ENCODE results near the gene BACH2.
"Not testable (repeated sequence)": the region's sequence is repeated elsewhere in the genome, so short reads cannot be mapped to it uniquely, and the experiment has no call there.

The BACH2 gene

GRCh38 chr6:90214966-90215365, 81.7 kb downstream of the BACH2 start:
- no peaks in the 10 kb centered on the region for H3K9me3 ChIP-seq (ENCODE audit: control insufficient read depth, low read length)
- no peaks in the 10 kb centered on the region for H3K36me3 ChIP-seq (ENCODE audit: control insufficient read depth, insufficient read depth, low read length)
- H3K4me1 ChIP-seq (ENCODE audit: control insufficient read depth, insufficient read depth, low read length), result peaks cover 25% of the 10 kb centered on the region
- no peaks in the 10 kb centered on the region for H3K27me3 ChIP-seq (ENCODE audit: control insufficient read depth, insufficient read depth, low read length)
- no peak overlapping the region for H3K9ac ChIP-seq (ENCODE audit: low read length)
- no peak overlapping the region for H3K4me3 ChIP-seq (ENCODE audit: low read length)

- H3K9me3 ChIP-seq (ENCODE audit: control insufficient read depth, low read length), result no peaks in the 10 kb centered on the region
- no peak overlapping the region for H3K4me3 ChIP-seq (ENCODE audit: low read length)
- H3K4me1 ChIP-seq (ENCODE audit: control insufficient read depth, insufficient read depth, low read length), result peaks cover 21% of the 10 kb centered on the region
- H3K9ac ChIP-seq (ENCODE audit: low read length), result no peak overlapping the region
- H3K36me3 ChIP-seq (ENCODE audit: control insufficient read depth, insufficient read depth, low read length), result no peaks in the 10 kb centered on the region
- no peaks in the 10 kb centered on the region for H3K27me3 ChIP-seq (ENCODE audit: control insufficient read depth, insufficient read depth, low read length)
Measured at GRCh38 chr6:90214461-90214860, 82.2 kb downstream of the BACH2 start.

- Histone ChIP-seq H3K9me3 (ENCODE audit: control insufficient read depth, low read length) (no peaks in the 10 kb centered on the region), H3K36me3 (ENCODE audit: control insufficient read depth, insufficient read depth, low read length) (no peaks in the 10 kb centered on the region), H3K4me1 (ENCODE audit: control insufficient read depth, insufficient read depth, low read length) (peaks cover 9% of the 10 kb centered on the region), H3K9ac (ENCODE audit: low read length) (no peak overlapping the region), H3K4me3 (ENCODE audit: low read length) (no peak overlapping the region), H3K27me3 (ENCODE audit: control insufficient read depth, insufficient read depth, low read length) (no peaks in the 10 kb centered on the region)
Measured at GRCh38 chr6:90212274-90212673, 84.4 kb downstream of the BACH2 start.

- Histone ChIP-seq H3K27me3 (ENCODE audit: control insufficient read depth, insufficient read depth, low read length) (no peaks in the 10 kb centered on the region), H3K4me1 (ENCODE audit: control insufficient read depth, insufficient read depth, low read length) (no peaks in the 10 kb centered on the region), H3K9me3 (ENCODE audit: control insufficient read depth, low read length) (no peaks in the 10 kb centered on the region), H3K9ac (ENCODE audit: low read length) (no peak overlapping the region), H3K4me3 (ENCODE audit: low read length) (no peak overlapping the region), H3K36me3 (ENCODE audit: control insufficient read depth, insufficient read depth, low read length) (no peaks in the 10 kb centered on the region)
Measured at GRCh38 chr6:90209527-90209926, 87.1 kb downstream of the BACH2 start.

GRCh38 chr6:90208690-90209089, 88.0 kb downstream of the BACH2 start:
- H3K4me1 ChIP-seq (ENCODE audit: control insufficient read depth, insufficient read depth, low read length); H3K4me3 ChIP-seq (ENCODE audit: low read length); H3K9ac ChIP-seq (ENCODE audit: low read length); H3K27me3 ChIP-seq (ENCODE audit: control insufficient read depth, insufficient read depth, low read length); H3K9me3 ChIP-seq (ENCODE audit: control insufficient read depth, low read length); H3K36me3 ChIP-seq (ENCODE audit: control insufficient read depth, insufficient read depth, low read length): not testable (repeated sequence)

- Histone ChIP-seq H3K4me1 (ENCODE audit: control insufficient read depth, insufficient read depth, low read length) (no peaks in the 10 kb centered on the region), H3K4me3 (ENCODE audit: low read length) (no peak overlapping the region), H3K27me3 (ENCODE audit: control insufficient read depth, insufficient read depth, low read length) (no peaks in the 10 kb centered on the region), H3K9ac (ENCODE audit: low read length) (no peak overlapping the region), H3K9me3 (ENCODE audit: control insufficient read depth, low read length) (no peaks in the 10 kb centered on the region), H3K36me3 (ENCODE audit: control insufficient read depth, insufficient read depth, low read length) (no peaks in the 10 kb centered on the region)
Measured at GRCh38 chr6:90204327-90205056, 92.2 kb downstream of the BACH2 start.

- H3K9ac ChIP-seq (ENCODE audit: low read length), result no peak overlapping the region
- no peaks in the 10 kb centered on the region for H3K4me1 ChIP-seq (ENCODE audit: control insufficient read depth, insufficient read depth, low read length)
- no peaks in the 10 kb centered on the region for H3K9me3 ChIP-seq (ENCODE audit: control insufficient read depth, low read length)
- no peaks in the 10 kb centered on the region for H3K27me3 ChIP-seq (ENCODE audit: control insufficient read depth, insufficient read depth, low read length)
- no peaks in the 10 kb centered on the region for H3K36me3 ChIP-seq (ENCODE audit: control insufficient read depth, insufficient read depth, low read length)
- no peak overlapping the region for H3K4me3 ChIP-seq (ENCODE audit: low read length)
Measured at GRCh38 chr6:90203672-90204071, 93.0 kb downstream of the BACH2 start.

- Histone ChIP-seq H3K27me3 (ENCODE audit: control insufficient read depth, insufficient read depth, low read length) (no peaks in the 10 kb centered on the region), H3K4me1 (ENCODE audit: control insufficient read depth, insufficient read depth, low read length) (no peaks in the 10 kb centered on the region), H3K4me3 (ENCODE audit: low read length) (no peak overlapping the region), H3K9ac (ENCODE audit: low read length) (no peak overlapping the region), H3K36me3 (ENCODE audit: control insufficient read depth, insufficient read depth, low read length) (no peaks in the 10 kb centered on the region), H3K9me3 (ENCODE audit: control insufficient read depth, low read length) (no peaks in the 10 kb centered on the region)
Measured at GRCh38 chr6:90202156-90202555, 94.5 kb downstream of the BACH2 start.

GRCh38 chr6:90199900-90200299, 96.7 kb downstream of the BACH2 start:
- Histone ChIP-seq H3K9me3 (ENCODE audit: control insufficient read depth, low read length) (no peaks in the 10 kb centered on the region), H3K4me3 (ENCODE audit: low read length) (no peak overlapping the region), H3K36me3 (ENCODE audit: control insufficient read depth, insufficient read depth, low read length) (no peaks in the 10 kb centered on the region), H3K9ac (ENCODE audit: low read length) (no peak overlapping the region), H3K4me1 (ENCODE audit: control insufficient read depth, insufficient read depth, low read length) (no peaks in the 10 kb centered on the region), H3K27me3 (ENCODE audit: control insufficient read depth, insufficient read depth, low read length) (no peaks in the 10 kb centered on the region)

GRCh38 chr6:90198758-90199425, 97.8 kb downstream of the BACH2 start:
- Histone ChIP-seq H3K4me3 (ENCODE audit: low read length) (no peak overlapping the region), H3K4me1 (ENCODE audit: control insufficient read depth, insufficient read depth, low read length) (no peaks in the 10 kb centered on the region), H3K9me3 (ENCODE audit: control insufficient read depth, low read length) (no peaks in the 10 kb centered on the region), H3K27me3 (ENCODE audit: control insufficient read depth, insufficient read depth, low read length) (no peaks in the 10 kb centered on the region), H3K36me3 (ENCODE audit: control insufficient read depth, insufficient read depth, low read length) (no peaks in the 10 kb centered on the region), H3K9ac (ENCODE audit: low read length) (no peak overlapping the region)

GRCh38 chr6:90197854-90198496, 98.7 kb downstream of the BACH2 start:
- no peaks in the 10 kb centered on the region for H3K27me3 ChIP-seq (ENCODE audit: control insufficient read depth, insufficient read depth, low read length)
- H3K9me3 ChIP-seq (ENCODE audit: control insufficient read depth, low read length), result no peaks in the 10 kb centered on the region
- no peaks in the 10 kb centered on the region for H3K4me1 ChIP-seq (ENCODE audit: control insufficient read depth, insufficient read depth, low read length)
- H3K36me3 ChIP-seq (ENCODE audit: control insufficient read depth, insufficient read depth, low read length), result no peaks in the 10 kb centered on the region
- H3K9ac ChIP-seq (ENCODE audit: low read length), result no peak overlapping the region
- no peak overlapping the region for H3K4me3 ChIP-seq (ENCODE audit: low read length)

GRCh38 chr6:90195094-90195829, 101.4 kb downstream of the BACH2 start:
- H3K27me3 ChIP-seq (ENCODE audit: control insufficient read depth, insufficient read depth, low read length), result no peaks in the 10 kb centered on the region
- H3K9ac ChIP-seq (ENCODE audit: low read length), result no peak overlapping the region
- no peak overlapping the region for H3K4me3 ChIP-seq (ENCODE audit: low read length)
- no peaks in the 10 kb centered on the region for H3K4me1 ChIP-seq (ENCODE audit: control insufficient read depth, insufficient read depth, low read length)
- no peaks in the 10 kb centered on the region for H3K36me3 ChIP-seq (ENCODE audit: control insufficient read depth, insufficient read depth, low read length)
- no peaks in the 10 kb centered on the region for H3K9me3 ChIP-seq (ENCODE audit: control insufficient read depth, low read length)
